Fibroblast of the aortic adventitia (primary cell): Measurements from ENCODE around the gene AHCYL2. TPM values are rescaled to one million over a fixed set of nuclear protein-coding genes. Genes with fewer than 3 reads are reported as not detected.

Source experiments
- DNase-seq: peaks from one replicate; pipeline ENCODE4 v3.0.0-alpha.2; 2010; ENCODE audit warnings: low read depth
- H3K4me3 ChIP-seq: 2 replicates; pipeline ENCODE4 v1.5.1; 2011; ENCODE audit warnings: low read depth, mild to moderate bottlenecking, control low read depth, low read length, moderate library complexity
- total RNA-seq: library from RNA; depleted of rRNA; stranded (reverse); fragments of >200 nt; gene quantifications from 2 replicates; pipeline ENCODE4 v1.2.3, GENCODE V29; 2012; ENCODE audit warnings: low replicate concordance
- TF ChIP-seq, protein P1 (sequence below): IDR thresholded peaks from 2 replicates; pipeline ENCODE4 v1.5.1; 2011; ENCODE audit warnings: mild to moderate bottlenecking, low read length, control low read depth, inconsistent platforms; ENCODE audit not compliant: insufficient read depth

AHCYL2 gene
- total RNA-seq, 1 donor, result 12.1 TPM

DNA sequence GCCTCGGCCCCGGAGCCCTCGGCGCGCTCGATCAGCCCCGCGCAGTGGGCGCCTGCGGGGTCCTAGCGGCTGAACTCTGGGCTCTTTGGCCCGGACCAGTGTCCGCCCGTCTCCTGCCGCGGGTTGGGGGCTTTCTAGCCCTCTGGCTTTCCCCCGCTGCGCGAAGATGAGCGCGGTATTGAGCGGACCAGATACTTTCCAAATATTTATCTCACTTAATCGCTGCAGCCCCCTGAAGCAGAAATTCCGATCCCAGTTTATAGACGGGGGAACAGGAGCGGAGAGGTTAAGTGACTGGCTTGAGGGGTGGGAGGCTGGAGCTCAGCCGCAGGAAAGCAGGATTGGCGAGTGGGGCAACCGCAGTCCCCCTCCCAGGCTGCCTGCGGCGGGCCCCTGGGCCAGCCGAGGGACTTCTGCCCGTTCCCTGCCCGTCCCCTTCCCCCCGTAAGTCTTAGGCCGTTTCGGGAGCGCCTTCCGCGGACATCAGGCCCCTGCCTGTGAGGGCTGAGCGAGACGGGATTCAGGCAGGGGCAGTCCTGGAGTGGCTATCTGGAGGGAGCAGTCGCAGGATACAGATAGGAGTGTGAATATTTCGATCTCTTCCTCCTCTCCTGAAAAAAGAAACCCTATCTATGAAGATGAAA is 210.0 kb downstream of the AHCYL2 start:
- DNase-seq, result peak; percentile 14
- TF ChIP-seq, protein P1, sequence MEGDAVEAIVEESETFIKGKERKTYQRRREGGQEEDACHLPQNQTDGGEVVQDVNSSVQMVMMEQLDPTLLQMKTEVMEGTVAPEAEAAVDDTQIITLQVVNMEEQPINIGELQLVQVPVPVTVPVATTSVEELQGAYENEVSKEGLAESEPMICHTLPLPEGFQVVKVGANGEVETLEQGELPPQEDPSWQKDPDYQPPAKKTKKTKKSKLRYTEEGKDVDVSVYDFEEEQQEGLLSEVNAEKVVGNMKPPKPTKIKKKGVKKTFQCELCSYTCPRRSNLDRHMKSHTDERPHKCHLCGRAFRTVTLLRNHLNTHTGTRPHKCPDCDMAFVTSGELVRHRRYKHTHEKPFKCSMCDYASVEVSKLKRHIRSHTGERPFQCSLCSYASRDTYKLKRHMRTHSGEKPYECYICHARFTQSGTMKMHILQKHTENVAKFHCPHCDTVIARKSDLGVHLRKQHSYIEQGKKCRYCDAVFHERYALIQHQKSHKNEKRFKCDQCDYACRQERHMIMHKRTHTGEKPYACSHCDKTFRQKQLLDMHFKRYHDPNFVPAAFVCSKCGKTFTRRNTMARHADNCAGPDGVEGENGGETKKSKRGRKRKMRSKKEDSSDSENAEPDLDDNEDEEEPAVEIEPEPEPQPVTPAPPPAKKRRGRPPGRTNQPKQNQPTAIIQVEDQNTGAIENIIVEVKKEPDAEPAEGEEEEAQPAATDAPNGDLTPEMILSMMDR, result no peak
- peak overlapping the region; percentile 88 for H3K4me3 ChIP-seq

GRCh38 chr7:129435414-129435829 is 210.6 kb downstream of the AHCYL2 start:
- H3K4me3 ChIP-seq, result peak overlapping the region; percentile 88
- TF ChIP-seq, protein P1, result no peak
- no peak for DNase-seq

DNA sequence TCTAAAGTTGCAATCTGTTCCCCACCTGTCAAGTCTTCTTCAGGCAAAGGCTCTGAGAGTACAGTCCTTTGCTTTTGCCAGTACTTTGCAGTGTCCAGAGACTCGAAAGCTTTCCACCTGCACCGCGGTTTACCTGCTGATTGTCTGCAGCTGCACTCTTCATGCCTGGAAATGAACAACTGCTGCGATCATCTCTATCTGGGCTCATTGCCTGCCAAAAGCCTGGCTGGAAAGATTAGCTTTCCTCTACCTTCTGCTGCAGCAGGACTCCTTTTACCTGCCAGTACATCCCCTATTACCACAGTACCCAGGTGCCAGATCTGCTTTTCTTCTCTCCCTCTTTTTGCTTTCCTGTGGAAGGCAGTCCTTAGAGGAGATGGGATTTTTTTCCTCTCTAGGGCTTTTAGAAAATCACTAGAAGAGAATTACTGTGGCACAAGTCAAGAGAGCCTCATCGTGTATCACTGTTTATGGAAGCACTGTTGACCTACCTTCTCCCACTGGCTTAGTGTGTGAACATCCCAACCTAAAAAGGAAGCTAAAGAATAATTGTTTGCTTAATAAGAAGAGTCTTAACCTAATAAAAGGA is 211.6 kb downstream of the AHCYL2 start:
- DNase-seq, result no peak
- TF ChIP-seq, protein P1, result no peak
- H3K4me3 ChIP-seq, result no peak overlapping the region

GRCh38 chr7:129437190-129437589 is 212.4 kb downstream of the AHCYL2 start:
- TF ChIP-seq, protein P1, result no peak
- DNase-seq, result no peak
- no peak overlapping the region for H3K4me3 ChIP-seq

DNA sequence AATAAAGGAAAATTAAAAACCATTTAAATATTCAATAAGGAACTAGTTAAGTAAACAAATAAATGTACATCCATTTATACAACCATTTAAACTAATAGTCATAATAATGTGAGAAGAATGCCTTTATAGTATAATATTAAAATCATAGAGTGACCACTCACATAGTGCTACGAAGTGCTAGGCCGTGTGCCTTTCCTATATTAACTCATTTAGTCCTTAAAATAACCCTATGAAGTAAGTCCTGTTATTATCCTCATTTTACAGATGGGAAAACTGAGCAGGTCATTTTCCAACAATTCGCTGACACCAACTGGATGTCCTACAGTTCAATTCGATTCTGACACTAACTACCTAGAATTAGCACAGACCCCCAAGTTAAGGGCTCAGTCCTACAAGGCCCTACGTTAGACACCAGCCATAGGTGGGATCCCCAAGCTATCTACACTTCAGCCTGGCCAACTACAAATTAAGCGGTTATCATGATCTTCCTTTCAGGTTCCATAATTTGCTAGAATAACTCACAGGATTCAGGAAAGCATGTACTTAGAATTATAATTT is 213.5 kb downstream of the AHCYL2 start:
- no peak for DNase-seq
- no peak overlapping the region for H3K4me3 ChIP-seq
- TF ChIP-seq, protein P1, result no peak

GRCh38 chr7:129438839-129439651 is 214.2 kb downstream of the AHCYL2 start:
- TF ChIP-seq, protein P1, result no peak
- H3K4me3 ChIP-seq, result no peak overlapping the region
- DNase-seq, result peak; percentile 43
